Posterior cingulate gyrus (tissue), 11 donors: ENCODE results near the gene CLASP2.
A peak's percentile ranks its signal among the peaks of the same experiment; 100 is the strongest.
"Not testable (repeated sequence)": the region's sequence is repeated elsewhere in the genome, so short reads cannot be mapped to it uniquely, and the experiment has no call there.

Experiments
- DNase-seq, 10 donors: peaks; one replicate each; pipeline versions ENCODE4 v3.0.0 to v3.0.0-alpha.2; 2020 to 2021; ENCODE audit warnings: mixed read lengths in 3 of 10
- intact Hi-C: fragments of 100-400 bp; cut with DNase I; formaldehyde crosslinking; loops from one replicate; pipeline ENCODE4 v1.15.1; 2023

The CLASP2 gene

GRCh38 chr3:33699275-33699674, 18.8 kb downstream of the CLASP2 start:
- no peak for DNase-seq
- intact Hi-C loops = no loop called here

- intact Hi-C loops = no loop called here
- DNase-seq = no peak
These were observed 23.1 kb downstream of the CLASP2 start for GRCh38 chr3:33694944-33695343.

DNA sequence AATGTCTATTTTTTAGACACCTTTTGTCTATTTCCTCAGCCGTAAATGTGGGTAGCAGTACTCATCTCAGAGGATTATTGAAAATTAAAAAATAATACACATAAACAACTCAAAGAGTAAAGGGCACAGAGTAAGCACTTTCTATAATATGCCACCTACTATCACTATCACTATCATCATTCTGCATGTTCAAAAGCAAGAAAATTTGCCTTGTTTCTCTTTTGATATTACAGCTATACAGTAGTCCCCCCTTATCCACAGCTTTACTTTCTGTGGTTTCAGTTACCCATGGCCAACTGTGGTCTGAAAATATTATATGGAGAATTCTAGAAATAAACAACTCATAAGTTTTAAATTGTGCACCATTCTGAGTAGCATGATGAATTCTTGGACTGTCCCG, 27.7 kb downstream of the CLASP2 start:
- no peak for DNase-seq
- intact Hi-C loops = no loop called here

DNA sequence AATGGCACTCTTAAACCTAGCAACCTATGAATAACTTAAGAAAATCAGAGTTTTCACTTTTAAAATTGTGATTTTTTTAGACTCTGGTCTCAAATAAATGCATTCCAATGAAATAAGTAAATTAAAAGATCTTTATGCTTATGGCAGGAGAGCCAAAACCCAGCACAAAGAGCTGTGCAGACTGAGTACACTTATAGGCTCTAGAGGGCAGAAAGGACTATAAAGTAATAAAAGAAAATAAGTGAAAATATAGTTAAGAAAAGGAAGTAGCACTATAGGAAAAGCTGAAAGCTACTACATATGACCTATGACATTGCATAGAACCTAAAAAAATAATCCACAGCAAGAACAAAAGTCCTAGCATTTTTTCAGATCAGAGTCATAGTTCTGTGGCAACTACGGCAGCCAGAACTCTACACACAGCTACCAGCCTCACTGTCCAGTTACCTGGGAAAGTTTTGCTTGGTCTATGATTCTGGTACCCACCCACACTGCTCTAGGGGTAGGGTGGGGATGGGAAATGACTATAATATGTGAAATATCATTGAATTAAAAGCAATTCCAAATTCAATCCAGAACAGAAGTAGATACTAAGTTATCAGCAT, 30.5 kb downstream of the CLASP2 start:
- DNase-seq = no peak
- intact Hi-C loops = no loop called here

- no peak for DNase-seq
- intact Hi-C loops = no loop called here
These were observed 35.3 kb downstream of the CLASP2 start for GRCh38 chr3:33682770-33683169.

- intact Hi-C loops = no loop called here
- no peak for DNase-seq
These were observed 36.4 kb downstream of the CLASP2 start for GRCh38 chr3:33681667-33682066.

DNA sequence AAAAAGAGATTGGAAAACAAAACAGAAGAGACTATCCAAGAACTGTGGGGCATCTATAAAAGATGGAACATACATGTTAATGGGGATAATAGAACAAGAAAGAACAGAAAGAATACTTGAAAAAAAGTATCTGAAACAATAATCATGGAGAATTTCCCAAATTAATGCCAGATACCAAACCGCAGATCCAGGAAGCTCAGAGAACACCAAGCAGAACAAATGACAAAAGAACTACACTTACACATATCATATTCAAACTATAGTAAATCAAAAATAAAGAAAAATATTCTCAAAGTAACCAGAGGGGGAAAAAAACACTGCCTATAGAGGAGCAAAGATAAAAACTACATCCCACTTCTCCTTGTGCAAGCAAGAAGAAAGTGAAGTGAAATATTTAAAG, 40.0 kb downstream of the CLASP2 start:
- intact Hi-C loops = no loop called here
- no peak for DNase-seq

DNA sequence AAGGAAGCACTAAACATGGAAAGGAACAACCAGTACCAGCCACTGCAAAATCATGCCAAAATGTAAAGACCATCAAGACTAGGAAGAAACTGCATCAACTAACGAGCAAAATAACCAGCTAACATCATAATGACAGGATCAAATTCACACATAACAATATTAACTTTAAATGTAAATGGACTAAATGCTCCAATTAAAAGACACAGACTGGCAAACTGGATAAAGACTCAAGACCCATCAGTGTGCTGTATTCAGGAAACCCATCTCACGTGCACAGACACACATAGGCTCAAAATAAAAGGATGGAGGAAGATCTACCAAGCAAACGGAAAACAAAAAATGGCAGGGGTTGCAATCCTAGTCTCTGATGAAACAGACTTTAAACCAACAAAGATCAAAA, 44.6 kb downstream of the CLASP2 start:
- intact Hi-C loops, DNase-seq: not testable (repeated sequence)

GRCh38 chr3:33668618-33669017, 49.4 kb downstream of the CLASP2 start:
- intact Hi-C loops = no loop called here
- DNase-seq = no peak

DNA sequence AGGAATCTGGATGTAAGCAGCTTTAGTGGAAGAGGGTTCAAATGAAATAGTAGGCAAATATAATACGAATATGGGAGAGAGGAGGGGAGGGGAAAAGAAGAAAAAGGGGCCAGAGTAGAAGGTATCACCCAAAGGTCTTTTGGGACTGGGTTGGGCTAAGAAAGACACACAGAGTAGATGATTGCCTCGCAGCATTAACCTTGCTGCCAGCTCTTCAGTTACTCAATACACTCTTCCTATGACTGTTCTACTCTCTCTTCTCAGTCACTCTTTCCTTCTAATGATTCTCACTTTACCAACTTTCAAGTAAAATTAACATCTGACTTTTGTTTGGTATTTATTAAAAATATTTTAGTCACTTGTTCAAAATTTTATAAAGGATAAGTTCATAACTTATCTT, 52.8 kb downstream of the CLASP2 start:
- no peak for DNase-seq
- intact Hi-C loops = no loop called here

GRCh38 chr3:33664195-33664594, 53.9 kb downstream of the CLASP2 start:
- intact Hi-C loops = no loop called here
- no peak for DNase-seq

GRCh38 chr3:33663042-33663441, 55.0 kb downstream of the CLASP2 start:
- DNase-seq = no peak
- intact Hi-C loops = no loop called here

- DNase-seq = peak in 1 of 10 donors; percentile 52
- intact Hi-C loops = loop anchor here (5.0 kb wide), 1 partner anchor 57 kb away; the partner anchor contains the start of gene CLASP2
These were observed 58.1 kb downstream of the CLASP2 start for GRCh38 chr3:33659856-33660434.

DNA sequence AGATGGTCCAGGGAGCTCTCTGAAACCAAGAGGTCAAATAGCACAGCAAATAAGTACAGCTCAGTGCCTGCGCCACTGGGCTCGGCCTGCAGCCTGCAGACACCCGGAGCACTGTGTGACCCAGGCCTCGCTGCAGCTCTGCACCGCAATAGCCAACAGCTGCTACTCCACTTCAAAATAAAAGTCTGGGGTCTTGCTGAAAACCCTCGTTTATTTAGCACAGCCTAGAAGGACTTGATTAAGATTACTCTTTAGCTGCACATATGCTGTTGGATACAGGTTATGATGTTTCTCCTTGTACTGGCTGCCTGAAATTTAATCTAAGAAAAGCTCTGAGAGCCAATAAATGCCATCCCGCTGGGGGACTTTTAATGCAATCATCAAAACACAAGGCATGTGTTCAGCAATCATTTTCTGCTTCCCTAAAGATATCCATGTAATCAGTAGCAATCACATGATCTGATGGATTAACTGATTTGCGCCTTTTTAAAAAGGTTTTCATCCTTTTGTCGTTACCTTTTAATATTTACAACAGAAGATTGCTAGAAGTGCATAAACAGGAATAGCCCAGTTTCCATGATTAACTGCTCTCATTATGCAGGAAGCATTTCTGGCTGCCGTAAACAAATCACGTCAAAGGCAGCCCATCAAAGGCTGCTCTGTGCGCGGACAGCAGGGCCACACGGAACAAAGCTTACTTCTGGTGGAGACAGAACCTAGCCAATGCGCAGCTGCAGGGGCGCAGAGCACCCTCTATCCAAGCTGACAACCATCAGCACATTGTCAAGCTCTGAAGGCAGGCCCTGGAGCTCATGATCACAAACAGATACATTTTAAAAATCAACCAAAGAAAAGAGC, 58.8 kb downstream of the CLASP2 start:
- intact Hi-C loops = loop anchor here (5.0 kb wide), 1 partner anchor 58 kb away; the partner anchor contains the start of gene CLASP2
- peak; percentile 85 to 99 (median 90) for DNase-seq

- intact Hi-C loops = loop anchor here (5.0 kb wide), 1 partner anchor 59 kb away; the partner anchor contains the start of gene CLASP2
- DNase-seq = no peak
These were observed 59.4 kb downstream of the CLASP2 start for GRCh38 chr3:33658621-33658990.

DNA sequence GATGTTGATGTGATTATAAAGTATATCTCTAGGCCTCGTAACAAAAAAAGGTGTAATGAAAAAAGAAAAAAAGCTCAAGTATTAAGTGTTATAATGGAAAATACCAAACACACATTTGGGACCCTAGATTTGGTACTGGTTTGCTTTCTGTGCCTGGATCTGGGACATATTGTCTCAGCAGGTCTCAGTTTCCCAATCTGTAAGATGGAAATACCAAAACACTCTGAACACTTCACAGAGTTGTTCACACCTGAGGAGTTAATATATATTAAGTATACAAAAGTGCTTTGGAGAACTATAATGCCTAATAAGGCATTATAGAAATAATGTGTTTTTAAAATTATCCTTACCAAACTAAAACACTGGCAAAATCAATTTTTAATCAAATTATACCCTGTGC, 60.0 kb downstream of the CLASP2 start:
- DNase-seq = no peak
- intact Hi-C loops = loop anchor here (5.0 kb wide), 1 partner anchor 59 kb away; the partner anchor contains the start of gene CLASP2

DNA sequence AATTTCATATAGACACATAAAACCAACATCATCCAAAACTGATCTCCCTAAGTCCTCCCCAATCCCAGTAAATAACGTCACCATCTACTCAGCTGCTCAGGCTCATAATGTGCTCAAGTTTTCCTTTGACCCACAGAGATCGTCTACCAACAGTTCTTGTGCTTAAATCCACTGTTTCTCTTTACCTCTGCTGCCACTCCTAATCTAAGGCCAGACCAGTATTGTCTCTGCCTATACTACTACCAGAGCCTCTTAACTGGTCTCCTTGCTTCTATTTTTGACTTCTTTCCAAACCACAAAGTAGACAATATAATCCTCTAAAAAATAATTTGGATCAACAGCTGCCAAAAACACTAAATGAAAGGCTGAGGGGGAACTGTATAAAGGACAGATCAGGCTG, 65.3 kb downstream of the CLASP2 start:
- DNase-seq = no peak
- intact Hi-C loops = no loop called here

DNA sequence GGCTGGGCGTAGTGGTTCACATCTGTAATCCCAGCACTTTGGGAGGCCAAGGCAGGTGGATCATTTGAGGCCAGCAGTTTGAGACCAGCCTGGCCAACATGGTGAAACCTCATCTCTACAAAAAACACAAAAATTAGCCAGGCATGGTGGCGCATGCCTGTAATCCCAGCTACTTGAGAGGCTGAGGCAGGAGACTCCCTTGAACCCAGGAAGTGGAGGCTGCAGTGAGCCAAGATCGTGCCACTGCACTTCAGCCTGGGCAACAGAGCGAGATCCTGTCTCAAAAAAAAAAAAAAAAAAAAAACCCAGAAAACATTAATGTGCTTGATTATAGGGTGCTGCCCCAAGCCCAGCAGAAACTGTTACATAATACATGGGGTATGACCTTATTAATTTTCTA, 67.0 kb downstream of the CLASP2 start:
- intact Hi-C loops, DNase-seq: not testable (repeated sequence)

DNA sequence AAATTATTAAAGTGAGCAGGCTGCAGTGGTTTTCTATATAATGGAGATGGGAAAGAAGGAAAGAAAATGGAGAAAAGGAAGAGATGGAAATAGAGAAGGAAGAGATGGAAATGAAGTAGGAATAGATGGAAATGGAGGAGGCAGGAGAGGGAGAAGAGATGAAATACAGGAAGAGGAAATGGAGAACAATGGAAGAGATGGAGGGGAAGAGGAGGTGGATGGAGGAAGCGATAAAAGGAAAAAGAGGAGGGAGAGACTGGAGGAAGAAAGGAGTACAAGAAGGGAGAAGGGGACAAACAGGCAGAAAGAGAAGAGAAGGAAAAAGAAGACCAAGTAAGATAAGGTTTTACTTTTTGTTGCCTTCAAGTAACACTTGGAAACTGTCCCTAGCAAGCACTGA, 67.6 kb downstream of the CLASP2 start:
- intact Hi-C loops = no loop called here
- no peak for DNase-seq

DNA sequence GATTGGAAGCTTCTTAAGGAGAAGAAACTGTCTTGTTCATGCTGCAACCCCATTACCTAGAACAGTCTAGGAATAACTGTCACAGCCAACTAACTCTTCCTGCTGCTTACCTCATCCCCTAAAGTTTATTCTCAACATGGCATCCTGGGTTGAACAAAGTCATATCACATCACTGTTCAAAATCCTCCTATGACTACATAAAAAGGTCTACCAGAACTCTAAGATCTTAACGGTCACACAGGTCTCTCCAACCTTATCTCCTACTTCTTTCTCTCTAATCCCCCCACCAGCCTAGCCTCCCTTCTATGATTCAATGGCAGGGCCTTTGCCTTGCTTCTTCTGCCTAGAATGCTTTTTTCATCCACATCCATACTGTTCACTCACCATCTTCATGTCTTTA, 69.3 kb downstream of the CLASP2 start:
- no peak for DNase-seq
- intact Hi-C loops = no loop called here

DNA sequence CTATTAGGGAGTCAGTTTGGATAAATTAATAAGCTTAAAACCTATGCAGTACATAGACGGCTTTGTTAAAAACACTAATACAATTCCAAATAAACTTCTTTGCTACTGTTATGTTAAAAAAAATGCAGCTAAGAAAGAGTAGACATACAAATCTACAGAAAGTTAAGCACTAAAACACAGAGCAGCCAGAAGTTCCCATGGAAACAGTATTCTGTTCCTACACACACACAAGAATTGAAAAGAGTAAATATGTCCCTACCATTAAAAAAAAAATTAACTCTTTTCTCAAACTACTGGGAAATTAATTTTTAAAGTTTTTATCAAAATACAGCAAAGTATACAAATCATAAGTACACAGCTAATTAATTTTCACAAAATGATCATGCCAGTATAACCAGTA, 71.6 kb downstream of the CLASP2 start:
- DNase-seq = no peak
- intact Hi-C loops = no loop called here
